Measurements from ENCODE around the gene COL4A2. TPM values are rescaled to one million over a fixed set of nuclear protein-coding genes. Genes with fewer than 3 reads are reported as not detected.

COL4A2 gene
- total and polyA plus RNA-seq, 12 donors = 70.9 to 1,589 (median 171) TPM

- peaks cover 0 to 12% of the 10 kb centered on the region in 2 donors for H3K36me3 ChIP-seq (replicated peaks in 1 of 2)
- intact Hi-C loops (cut with DNase I) = no loop called here
- H3K27me3 ChIP-seq = no peaks in the 10 kb centered on the region
- H3K4me1 ChIP-seq (replicated peaks in 1 of 2) = peaks cover 18 to 35% of the 10 kb centered on the region in 2 donors
- H3K27ac ChIP-seq = peak overlapping the region in 1 of 5 donors; percentile 13
- H3K9me3 ChIP-seq (replicated peaks in 1 of 3) = no peaks in the 10 kb centered on the region
- no peak for DNase-seq
- WGBS, 4 donors = 92 to 94% (median 94%) methylated on average over 7 to 10 of the region's 10 CpGs
- H3K4me3 ChIP-seq = no peak overlapping the region
- no peak for TF ChIP-seq CTCF (IDR thresholded peaks at IDR 0.05)
- no peak for TF ChIP-seq POLR2A (IDR thresholded peaks at IDR 0.05)
Measured at GRCh38 chr13:110505594-110505993, 198.5 kb downstream of the COL4A2 start.

- intact Hi-C loops (cut with DNase I) = no loop called here
- H3K36me3 ChIP-seq (replicated peaks in 1 of 2) = peaks cover 0 to 11% of the 10 kb centered on the region in 2 donors
- H3K27me3 ChIP-seq = no peaks in the 10 kb centered on the region
- peaks cover 18 to 36% of the 10 kb centered on the region in 2 donors for H3K4me1 ChIP-seq (replicated peaks in 1 of 2)
- WGBS, 4 donors = 84 to 91% (median 88%) methylated on average over 5 to 18 of the region's 18 CpGs
- no peaks in the 10 kb centered on the region for H3K9me3 ChIP-seq (replicated peaks in 1 of 3)
- no peak for TF ChIP-seq CTCF (IDR thresholded peaks at IDR 0.05)
- TF ChIP-seq POLR2A (IDR thresholded peaks at IDR 0.05) = no peak
- peak overlapping the region in 2 of 5 donors; percentile 52 to 71 for H3K27ac ChIP-seq
- no peak overlapping the region for H3K4me3 ChIP-seq
- DNase-seq = no peak
Measured at GRCh38 chr13:110506396-110506795, 199.3 kb downstream of the COL4A2 start.

- 38 to 48% (median 40%) methylated on average over 17 of the region's 17 CpGs for WGBS, 4 donors
- no peaks in the 10 kb centered on the region for H3K9me3 ChIP-seq (replicated peaks in 1 of 3)
- intact Hi-C loops (cut with DNase I) = no loop called here
- H3K4me3 ChIP-seq = no peak overlapping the region
- H3K27ac ChIP-seq = peak overlapping the region in 4 of 5 donors; percentile 6 to 71 (median 42)
- peaks cover 18 to 36% of the 10 kb centered on the region in 2 donors for H3K4me1 ChIP-seq (replicated peaks in 1 of 2)
- H3K36me3 ChIP-seq (replicated peaks in 1 of 2) = peaks cover 0 to 14% of the 10 kb centered on the region in 2 donors
- DNase-seq = peak in 6 of 7 donors; percentile 67 to 92 (median 77)
- no peak for TF ChIP-seq POLR2A (IDR thresholded peaks at IDR 0.05)
- TF ChIP-seq CTCF (IDR thresholded peaks at IDR 0.05) = no peak
- no peaks in the 10 kb centered on the region for H3K27me3 ChIP-seq
Measured at GRCh38 chr13:110506859-110507566, 199.9 kb downstream of the COL4A2 start.

GRCh38 chr13:110507678-110508381 is 200.7 kb downstream of the COL4A2 start:
- Histone ChIP-seq H3K9me3 (replicated peaks in 1 of 3) (no peaks in the 10 kb centered on the region), H3K4me3 (no peak overlapping the region), H3K27me3 (no peaks in the 10 kb centered on the region), H3K4me1 (replicated peaks in 1 of 2) (peaks cover 18 to 36% of the 10 kb centered on the region in 2 donors), H3K36me3 (replicated peaks in 1 of 2) (peaks cover 0 to 22% of the 10 kb centered on the region in 2 donors), H3K27ac (peak overlapping the region in 3 of 5 donors; percentile 26 to 71 (median 52))
- intact Hi-C loops (cut with DNase I) = no loop called here
- TF ChIP-seq POLR2A (IDR thresholded peaks at IDR 0.05) = no peak
- no peak for TF ChIP-seq CTCF (IDR thresholded peaks at IDR 0.05)
- 84 to 98% (median 93%) methylated on average over 8 to 23 of the region's 23 CpGs for WGBS, 4 donors
- DNase-seq = no peak
